Cardiac muscle cell (in vitro differentiated cells and primary cell): ENCODE results near the gene RBP3. TPM values are rescaled to one million over a fixed set of nuclear protein-coding genes. Genes with fewer than 3 reads are reported as not detected.

Source experiments
- DNase-seq, 2 donors: peaks; one replicate each; pipeline versions ENCODE4 v3.0.0 to v3.0.0-alpha.2; 2010 to 2017; ENCODE audit warnings: low read depth in 1 of 2, low spot score in 1 of 2
- H3K27ac ChIP-seq: fragments of 200-600 bp; sonication (generic); 2 replicates; pipeline ENCODE4 v1.5.1; 2016
- H3K27me3 ChIP-seq: fragments of 200-600 bp; sonication (generic); 2 replicates; pipeline ENCODE4 v1.6.0; 2016; ENCODE audit warnings: control low read depth
- H3K36me3 ChIP-seq: fragments of 200-600 bp; sonication (generic); 2 replicates; pipeline ENCODE4 v1.5.1; 2016; ENCODE audit warnings: control low read depth
- H3K4me1 ChIP-seq: fragments of 200-600 bp; sonication (generic); 2 replicates; pipeline ENCODE4 v1.8.1; 2017; ENCODE audit warnings: low read depth, mild to moderate bottlenecking, mixed run types
- H3K4me3 ChIP-seq: fragments of 200-600 bp; sonication (generic); 2 replicates; pipeline ENCODE4 v1.5.1; 2016; ENCODE audit warnings: mild to moderate bottlenecking
- H3K9me3 ChIP-seq: fragments of 200-600 bp; sonication (generic); 2 replicates; pipeline ENCODE4 v1.5.1; 2017; ENCODE audit warnings: low read depth, mild to moderate bottlenecking, control low read depth
- CTCF ChIP-seq: IDR thresholded peaks from 2 replicates; pipeline ENCODE4 v1.5.1; 2012; ENCODE audit warnings: low read depth, mild to moderate bottlenecking, low read length
- polyA plus RNA-seq: library from polyadenylated mRNA; unstranded; fragments of >200 nt; fragmentation: Nextera tagmentation; extraction: Ambion mirVana; gene quantifications from 2 replicates; pipeline ENCODE4 v1.2.1, GENCODE V29; 2016
- total RNA-seq: library from RNA; depleted of rRNA; stranded (reverse); fragments of >200 nt; gene quantifications from 2 replicates; pipeline ENCODE4 v1.2.3, GENCODE V29; 2016

RBP3 gene
- total and polyA plus RNA-seq, 2 experiments from 2014 or later, result not detected

GRCh38 chr10:47378606-47379444 is 30.7 kb downstream of the RBP3 start:
- DNase-seq, result no peak

GRCh38 chr10:47379445-47379785 is 31.3 kb downstream of the RBP3 start:
- DNase-seq, result no peak
- H3K27me3 ChIP-seq, result peaks cover 44% of the 10 kb centered on the region
- no peak for TF ChIP-seq CTCF
- no peaks in the 10 kb centered on the region for H3K4me1 ChIP-seq
- no peaks in the 10 kb centered on the region for H3K36me3 ChIP-seq
- H3K4me3 ChIP-seq, result no peak overlapping the region
- no peaks in the 10 kb centered on the region for H3K9me3 ChIP-seq
- no peak overlapping the region for H3K27ac ChIP-seq

More at GRCh38 chr10:47378606-47379444, 30.7 kb downstream of the RBP3 start:
- Histone ChIP-seq H3K4me1 (no peaks in the 10 kb centered on the region), H3K36me3 (no peaks in the 10 kb centered on the region), H3K27me3 (peaks cover 42% of the 10 kb centered on the region), H3K4me3 (no peak overlapping the region), H3K27ac (no peak overlapping the region), H3K9me3 (no peaks in the 10 kb centered on the region)
- TF ChIP-seq CTCF, result no peak

DNA sequence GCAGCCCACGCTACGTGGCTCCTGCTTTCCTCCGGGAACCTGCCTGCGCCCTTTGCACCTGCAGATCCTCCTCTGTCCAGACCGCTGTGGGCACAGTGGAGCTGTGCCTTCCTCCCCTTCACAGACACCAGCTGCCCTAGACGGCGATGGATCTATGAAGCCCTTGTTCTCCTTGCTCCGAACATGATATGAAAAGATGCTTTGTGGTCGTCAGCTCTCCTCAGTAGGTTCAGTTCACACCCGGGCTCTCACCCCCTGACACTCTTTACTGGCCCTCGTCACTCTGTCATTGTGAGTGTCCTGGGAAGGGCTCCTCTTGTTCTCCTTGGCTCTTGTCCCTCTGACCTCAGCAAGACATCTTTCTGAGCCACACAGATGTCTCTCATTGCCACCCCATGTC is 31.7 kb downstream of the RBP3 start:
- no peak for TF ChIP-seq CTCF
- H3K9me3 ChIP-seq, result no peaks in the 10 kb centered on the region
- no peak overlapping the region for H3K4me3 ChIP-seq
- H3K4me1 ChIP-seq, result peaks cover under 1% of the 10 kb centered on the region
- no peak overlapping the region for H3K27ac ChIP-seq
- no peak for DNase-seq
- no peaks in the 10 kb centered on the region for H3K36me3 ChIP-seq
- H3K27me3 ChIP-seq, result peaks cover 44% of the 10 kb centered on the region

DNA sequence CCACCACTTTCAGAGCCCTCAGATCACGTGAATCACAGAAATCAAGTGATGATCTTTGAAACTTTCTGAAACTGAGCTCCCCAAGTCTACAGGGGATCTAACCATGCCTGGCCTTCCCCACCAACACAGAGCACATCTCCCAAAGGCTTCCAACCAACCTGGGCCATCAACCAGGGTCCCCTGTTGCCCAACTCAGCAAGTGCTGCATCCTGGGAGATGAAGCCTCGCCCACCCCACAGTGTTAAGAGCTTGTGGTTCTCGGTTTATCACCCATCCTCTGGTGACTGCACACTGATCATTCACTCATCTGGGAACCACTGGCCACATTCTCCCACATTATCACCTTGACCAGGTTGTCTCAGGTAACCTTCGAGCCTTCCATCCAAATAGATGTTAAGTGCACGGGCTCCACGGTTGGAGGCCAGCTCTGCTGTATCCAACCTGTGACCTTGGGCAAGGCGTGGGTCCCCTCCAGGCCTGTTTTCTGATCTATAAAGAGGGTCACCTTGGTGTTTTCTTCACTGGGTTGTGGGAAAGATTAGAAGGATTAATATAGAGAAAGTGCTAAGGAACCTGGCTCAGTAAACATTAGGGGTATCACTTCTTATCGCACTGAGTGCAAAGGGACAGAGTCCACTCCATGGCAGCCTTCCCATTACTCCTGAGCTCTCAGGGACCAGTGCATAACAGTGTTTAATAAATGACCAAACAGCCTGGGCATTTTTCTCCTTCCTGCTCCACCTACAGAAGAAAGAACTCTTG is 32.4 kb downstream of the RBP3 start:
- peaks cover 44% of the 10 kb centered on the region for H3K27me3 ChIP-seq
- DNase-seq, result no peak

DNA sequence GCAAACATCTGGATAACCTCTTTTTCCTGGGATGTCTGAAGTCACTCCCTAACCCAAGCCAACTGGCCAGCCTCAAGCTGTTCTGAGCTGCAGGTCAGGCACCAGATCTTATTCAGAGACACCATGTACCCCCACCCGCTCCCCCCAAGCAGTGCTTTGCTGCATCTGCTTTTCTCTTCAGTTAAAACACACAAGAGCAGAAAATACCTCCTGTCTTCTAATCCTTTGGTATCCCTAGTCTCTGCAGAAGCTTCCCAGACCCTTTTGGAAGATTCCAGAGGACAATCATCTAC is 32.9 kb downstream of the RBP3 start:
- peaks cover 3% of the 10 kb centered on the region for H3K4me1 ChIP-seq
- H3K9me3 ChIP-seq, result no peaks in the 10 kb centered on the region
- no peak overlapping the region for H3K27ac ChIP-seq
- H3K27me3 ChIP-seq, result peaks cover 44% of the 10 kb centered on the region
- no peak for TF ChIP-seq CTCF
- H3K36me3 ChIP-seq, result no peaks in the 10 kb centered on the region
- no peak overlapping the region for H3K4me3 ChIP-seq
- no peak for DNase-seq

More for the DNA sequence above, 32.4 kb downstream of the RBP3 start:
- H3K4me3 ChIP-seq, result no peak overlapping the region
- no peak overlapping the region for H3K27ac ChIP-seq
- H3K36me3 ChIP-seq, result no peaks in the 10 kb centered on the region
- peaks cover 3% of the 10 kb centered on the region for H3K4me1 ChIP-seq
- no peak for TF ChIP-seq CTCF
- H3K9me3 ChIP-seq, result no peaks in the 10 kb centered on the region
